VCaP (cell line): Measurements from ENCODE around the gene ELMO1.

Experiments used
- H3K27ac ChIP-seq: fragments of 450-650 bp; 2 replicates; pipeline ENCODE4 v1.5.1; 2017
- CTCF ChIP-seq: fragments of 450-650 bp; conservative IDR thresholded peaks from 2 replicates; pipeline ENCODE4 v1.5.1; 2017; ENCODE audit warnings: mild to moderate bottlenecking, moderate library complexity

ELMO1 gene

GRCh38 chr7:36895192-36895591 is 553.5 kb downstream of the ELMO1 start:
- no peak for TF ChIP-seq CTCF
- H3K27ac ChIP-seq = no peak overlapping the region

GRCh38 chr7:36894190-36894589 is 554.5 kb downstream of the ELMO1 start:
- no peak overlapping the region for H3K27ac ChIP-seq
- no peak for TF ChIP-seq CTCF

GRCh38 chr7:36889182-36889581 is 559.5 kb downstream of the ELMO1 start:
- TF ChIP-seq CTCF = no peak
- no peak overlapping the region for H3K27ac ChIP-seq

GRCh38 chr7:36887969-36888368 is 560.7 kb downstream of the ELMO1 start:
- H3K27ac ChIP-seq = no peak overlapping the region
- TF ChIP-seq CTCF = no peak

- H3K27ac ChIP-seq = no peak overlapping the region
- TF ChIP-seq CTCF = no peak
Observed at GRCh38 chr7:36887233-36887632, 561.4 kb downstream of the ELMO1 start.

- no peak overlapping the region; the same call in 1 of the 2 replicates for H3K27ac ChIP-seq
- TF ChIP-seq CTCF = no peak
Observed at GRCh38 chr7:36884910-36885309, 563.8 kb downstream of the ELMO1 start.

GRCh38 chr7:36884351-36884750 is 564.3 kb downstream of the ELMO1 start:
- H3K27ac ChIP-seq = peak overlapping the region; percentile 21; the same call in 1 of the 2 replicates
- no peak for TF ChIP-seq CTCF
